ENCODE results near the gene INAVA. TPM values are rescaled to one million over a fixed set of nuclear protein-coding genes. Genes with fewer than 3 reads are reported as not detected.

The INAVA gene
- total and polyA plus RNA-seq, 2 donors (not counting 1 experiment from before 2014, with no cell fraction given), result 0.06 to 0.34 TPM

DNA sequence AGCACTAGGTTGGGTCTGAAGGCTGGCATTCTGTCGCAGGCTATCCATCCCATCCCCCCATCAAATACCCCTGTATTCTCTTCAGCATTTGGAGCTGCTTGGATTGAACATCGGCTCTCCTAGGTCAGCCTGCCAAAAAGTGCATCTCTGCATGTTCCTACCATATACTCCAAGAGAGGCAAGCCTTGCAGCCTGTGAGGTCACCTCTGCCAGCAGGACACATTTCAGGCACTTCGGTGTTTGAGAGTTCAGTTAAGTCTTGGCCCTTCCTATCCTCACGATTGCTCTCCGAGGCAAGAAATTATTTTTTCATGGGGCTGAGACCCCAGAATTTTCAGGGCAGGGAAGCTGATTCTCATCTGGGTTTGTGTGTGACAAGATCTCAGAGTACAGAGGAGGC lies 19.3 kb upstream of the INAVA start:
- ChIA-PET CTCF (no interaction called here), POLR2A (no interaction called here)
- H3K4me1 ChIP-seq (ENCODE audit: control insufficient read depth in 2 of 2, insufficient read depth in 2 of 2, low read length in 2 of 2), result peaks cover 30 to 42% of the 10 kb centered on the region in 2 donors
- no peak for DNase-seq
- no peaks in the 10 kb centered on the region for H3K36me3 ChIP-seq (replicated peaks in 1 of 2; ENCODE audit: control extremely low read depth in 1 of 2, control insufficient read depth in 1 of 2, extremely low read depth in 1 of 2, insufficient read depth in 2 of 2, low read length in 1 of 2)
- H4K20me1 ChIP-seq (ENCODE audit: control insufficient read depth, insufficient read depth, low read length, poor library complexity, severe bottlenecking), result no peaks in the 10 kb centered on the region
- no peak for ATAC-seq (ENCODE audit: low read depth)
- no peaks in the 10 kb centered on the region for H3K9me3 ChIP-seq (ENCODE audit: control extremely low read depth in 1 of 3, control insufficient read depth in 2 of 3, insufficient read depth in 1 of 3, low read length in 2 of 3)
- no peak overlapping the region for H3K4me3 ChIP-seq (ENCODE audit: control extremely low read depth in 1 of 5, extremely low read depth in 1 of 5, insufficient read depth in 1 of 5, low read depth in 2 of 5, low read length in 4 of 5)
- no peak for TF ChIP-seq EZH2 (IDR thresholded peaks at IDR 0.05; ENCODE audit: borderline replicate concordance, insufficient read depth, low read depth, low read length, poor library complexity, severe bottlenecking)
- TF ChIP-seq, protein P1, sequence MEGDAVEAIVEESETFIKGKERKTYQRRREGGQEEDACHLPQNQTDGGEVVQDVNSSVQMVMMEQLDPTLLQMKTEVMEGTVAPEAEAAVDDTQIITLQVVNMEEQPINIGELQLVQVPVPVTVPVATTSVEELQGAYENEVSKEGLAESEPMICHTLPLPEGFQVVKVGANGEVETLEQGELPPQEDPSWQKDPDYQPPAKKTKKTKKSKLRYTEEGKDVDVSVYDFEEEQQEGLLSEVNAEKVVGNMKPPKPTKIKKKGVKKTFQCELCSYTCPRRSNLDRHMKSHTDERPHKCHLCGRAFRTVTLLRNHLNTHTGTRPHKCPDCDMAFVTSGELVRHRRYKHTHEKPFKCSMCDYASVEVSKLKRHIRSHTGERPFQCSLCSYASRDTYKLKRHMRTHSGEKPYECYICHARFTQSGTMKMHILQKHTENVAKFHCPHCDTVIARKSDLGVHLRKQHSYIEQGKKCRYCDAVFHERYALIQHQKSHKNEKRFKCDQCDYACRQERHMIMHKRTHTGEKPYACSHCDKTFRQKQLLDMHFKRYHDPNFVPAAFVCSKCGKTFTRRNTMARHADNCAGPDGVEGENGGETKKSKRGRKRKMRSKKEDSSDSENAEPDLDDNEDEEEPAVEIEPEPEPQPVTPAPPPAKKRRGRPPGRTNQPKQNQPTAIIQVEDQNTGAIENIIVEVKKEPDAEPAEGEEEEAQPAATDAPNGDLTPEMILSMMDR (IDR thresholded peaks at IDR 0.05), result no peak
- H3K27ac ChIP-seq (ENCODE audit: low read length in 2 of 2), result no peak overlapping the region
- intact Hi-C loops (cut with micrococcal nuclease), result no loop called here
- peaks cover 37% of the 10 kb centered on the region for H3K4me1 Mint-ChIP-seq
- no peak overlapping the region for H3K9ac ChIP-seq (ENCODE audit: low read length)
- H3K27ac Mint-ChIP-seq, result no peak overlapping the region
- peaks cover 0 to 28% (median 4%) of the 10 kb centered on the region in 4 experiments for H3K27me3 ChIP-seq (replicated peaks in 1 of 4; ENCODE audit: control extremely low read depth in 1 of 4, control insufficient read depth in 3 of 4, insufficient read depth in 4 of 4, low read length in 3 of 4)
- no peak overlapping the region for H3K4me2 ChIP-seq (replicated peaks; ENCODE audit: low read depth, low read length, poor library complexity, severe bottlenecking)
- no peaks in the 10 kb centered on the region for H3K9me3 Mint-ChIP-seq (ENCODE audit: insufficient read depth)
- H2AFZ ChIP-seq (ENCODE audit: insufficient read depth, low read depth, low read length, poor library complexity, severe bottlenecking), result no peak overlapping the region
- 91% methylated on average over 5 of the region's 5 CpGs for whole genome bisulfite sequencing (ENCODE audit: insufficient coverage)
- peak overlapping the region; percentile 44 for H3K4me3 Mint-ChIP-seq
- H3K79me2 ChIP-seq (ENCODE audit: control insufficient read depth, insufficient read depth, low read length), result no peaks in the 10 kb centered on the region
- peaks cover 18% of the 10 kb centered on the region for H3K27me3 Mint-ChIP-seq

DNA sequence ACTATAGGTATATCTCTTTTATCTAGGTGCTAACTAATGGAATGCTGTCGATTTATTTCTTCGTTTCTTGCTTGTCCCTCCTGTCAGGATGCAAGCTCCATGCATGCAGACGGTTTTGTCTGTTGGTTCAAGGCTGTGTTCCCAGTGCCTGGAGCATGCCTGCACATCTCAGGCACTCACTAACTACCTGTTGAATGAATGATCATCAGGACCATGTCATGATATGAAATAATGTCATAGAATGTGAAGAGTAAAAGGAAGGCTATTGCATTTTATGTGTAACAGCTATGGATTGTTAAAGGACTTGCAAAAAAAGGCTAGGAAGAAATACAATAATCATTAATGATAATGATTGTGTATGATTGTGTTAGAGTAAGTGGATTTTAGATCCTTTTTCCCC lies 17.7 kb upstream of the INAVA start:
- TF ChIP-seq, protein P1 (IDR thresholded peaks at IDR 0.05), result no peak
- no peak for TF ChIP-seq EZH2 (IDR thresholded peaks at IDR 0.05; ENCODE audit: borderline replicate concordance, insufficient read depth, low read depth, low read length, poor library complexity, severe bottlenecking)
- 96% methylated on average over 3 of the region's 3 CpGs for WGBS (ENCODE audit: insufficient coverage)
- POLR2A ChIA-PET, result interaction anchor here (0.7 kb wide), 1 partner anchor 9 kb away, joined by 5 read pairs; no protein-coding TSS in a partner anchor
- H3K27me3 Mint-ChIP-seq, result peaks cover 16% of the 10 kb centered on the region
- H2AFZ ChIP-seq (ENCODE audit: insufficient read depth, low read depth, low read length, poor library complexity, severe bottlenecking), result no peak overlapping the region
- no peak overlapping the region for H3K9ac ChIP-seq (ENCODE audit: low read length)
- H3K4me1 Mint-ChIP-seq, result peaks cover 24% of the 10 kb centered on the region
- H3K36me3 ChIP-seq (replicated peaks in 1 of 2; ENCODE audit: control extremely low read depth in 1 of 2, control insufficient read depth in 1 of 2, extremely low read depth in 1 of 2, insufficient read depth in 2 of 2, low read length in 1 of 2), result no peaks in the 10 kb centered on the region
- no peak overlapping the region for H3K4me3 Mint-ChIP-seq
- ATAC-seq (ENCODE audit: low read depth), result no peak
- DNase-seq, result no peak
- no peak overlapping the region for H3K27ac ChIP-seq (ENCODE audit: low read length in 2 of 2)
- no peak overlapping the region for H3K27ac Mint-ChIP-seq
- H3K27me3 ChIP-seq (replicated peaks in 1 of 4; ENCODE audit: control extremely low read depth in 1 of 4, control insufficient read depth in 3 of 4, insufficient read depth in 4 of 4, low read length in 3 of 4), result peaks cover 0 to 28% (median 4%) of the 10 kb centered on the region in 4 experiments
- H3K9me3 Mint-ChIP-seq (ENCODE audit: insufficient read depth), result no peaks in the 10 kb centered on the region
- no peaks in the 10 kb centered on the region for H3K9me3 ChIP-seq (ENCODE audit: control extremely low read depth in 1 of 3, control insufficient read depth in 2 of 3, insufficient read depth in 1 of 3, low read length in 2 of 3)
- CTCF ChIA-PET, result no interaction called here
- H3K4me2 ChIP-seq (replicated peaks; ENCODE audit: low read depth, low read length, poor library complexity, severe bottlenecking), result no peak overlapping the region
- peaks cover 15 to 26% of the 10 kb centered on the region in 2 donors for H3K4me1 ChIP-seq (ENCODE audit: control insufficient read depth in 2 of 2, insufficient read depth in 2 of 2, low read length in 2 of 2)
- H3K4me3 ChIP-seq (ENCODE audit: control extremely low read depth in 1 of 5, extremely low read depth in 1 of 5, insufficient read depth in 1 of 5, low read depth in 2 of 5, low read length in 4 of 5), result no peak overlapping the region
- H3K79me2 ChIP-seq (ENCODE audit: control insufficient read depth, insufficient read depth, low read length), result no peaks in the 10 kb centered on the region
- no peaks in the 10 kb centered on the region for H4K20me1 ChIP-seq (ENCODE audit: control insufficient read depth, insufficient read depth, low read length, poor library complexity, severe bottlenecking)
- intact Hi-C loops (cut with micrococcal nuclease), result no loop called here
